Measurements from ENCODE around the gene UBE2D2.
A peak's percentile ranks its signal among the peaks of the same experiment; 100 is the strongest.
"Not testable (repeated sequence)": the region's sequence is repeated elsewhere in the genome, so short reads cannot be mapped to it uniquely, and the experiment has no call there.

The UBE2D2 gene

GRCh38 chr5:139584137-139584536 is 23.0 kb downstream of the UBE2D2 start:
- Histone ChIP-seq H3K9me3 (no peaks in the 10 kb centered on the region), H3K36me3 (replicated peaks) (peaks cover 18% of the 10 kb centered on the region), H3K4me1 (no peaks in the 10 kb centered on the region; the same call in 1 of the 2 replicates), H3K4me3 (no peak overlapping the region), H3K27me3 (ENCODE audit: low read depth) (no peaks in the 10 kb centered on the region)
- no peak for DNase-seq (ENCODE audit: low spot score in 2 of 2)
- in situ Hi-C loops (cut with MboI; ENCODE audit: low sequenced_read_pairs): no loop called here

- H3K4me3 ChIP-seq; in situ Hi-C loops (cut with MboI; ENCODE audit: low sequenced_read_pairs); H3K27me3 ChIP-seq (ENCODE audit: low read depth); H3K4me1 ChIP-seq; DNase-seq (ENCODE audit: low spot score in 2 of 2); H3K9me3 ChIP-seq: not testable (repeated sequence)
- peaks cover 14% of the 10 kb centered on the region for H3K36me3 ChIP-seq (replicated peaks)
Measured at GRCh38 chr5:139588116-139588515, 27.0 kb downstream of the UBE2D2 start.

GRCh38 chr5:139588962-139589361 is 27.8 kb downstream of the UBE2D2 start:
- H3K4me1 ChIP-seq: peaks cover 9% of the 10 kb centered on the region
- no peak overlapping the region for H3K4me3 ChIP-seq
- no peak for DNase-seq (ENCODE audit: low spot score in 2 of 2)
- no peaks in the 10 kb centered on the region for H3K9me3 ChIP-seq
- in situ Hi-C loops (cut with MboI; ENCODE audit: low sequenced_read_pairs): no loop called here
- no peaks in the 10 kb centered on the region for H3K27me3 ChIP-seq (ENCODE audit: low read depth)
- H3K36me3 ChIP-seq (replicated peaks): peaks cover 10% of the 10 kb centered on the region

- no peak overlapping the region for H3K4me3 ChIP-seq
Measured at GRCh38 chr5:139592289-139592688, 31.1 kb downstream of the UBE2D2 start.

GRCh38 chr5:139593076-139593475 is 31.9 kb downstream of the UBE2D2 start:
- H3K4me1 ChIP-seq; DNase-seq (ENCODE audit: low spot score in 2 of 2); H3K36me3 ChIP-seq (replicated peaks); H3K9me3 ChIP-seq; H3K27me3 ChIP-seq (ENCODE audit: low read depth); in situ Hi-C loops (cut with MboI; ENCODE audit: low sequenced_read_pairs); H3K4me3 ChIP-seq: not testable (repeated sequence)

More at GRCh38 chr5:139592289-139592688, 31.1 kb downstream of the UBE2D2 start:
- H3K4me1 ChIP-seq: peaks cover 9% of the 10 kb centered on the region
- H3K27me3 ChIP-seq (ENCODE audit: low read depth): no peaks in the 10 kb centered on the region
- peak in 1 of 2 experiments; percentile 18 for DNase-seq (ENCODE audit: low spot score in 2 of 2)
- no peaks in the 10 kb centered on the region for H3K9me3 ChIP-seq
- in situ Hi-C loops (cut with MboI; ENCODE audit: low sequenced_read_pairs): no loop called here
- peaks cover 6% of the 10 kb centered on the region for H3K36me3 ChIP-seq (replicated peaks)

GRCh38 chr5:139593716-139594319 is 32.7 kb downstream of the UBE2D2 start:
- DNase-seq (ENCODE audit: low spot score in 2 of 2): no peak

GRCh38 chr5:139597134-139597533 is 36.0 kb downstream of the UBE2D2 start:
- no peak for DNase-seq (ENCODE audit: low spot score in 2 of 2)
- H3K4me3 ChIP-seq: no peak overlapping the region
- H3K27me3 ChIP-seq (ENCODE audit: low read depth): no peaks in the 10 kb centered on the region
- H3K4me1 ChIP-seq: peaks cover 2% of the 10 kb centered on the region
- H3K36me3 ChIP-seq (replicated peaks): peaks cover 19% of the 10 kb centered on the region
- in situ Hi-C loops (cut with MboI; ENCODE audit: low sequenced_read_pairs): no loop called here
- no peaks in the 10 kb centered on the region for H3K9me3 ChIP-seq

More at GRCh38 chr5:139593716-139594319, 32.7 kb downstream of the UBE2D2 start:
- no peaks in the 10 kb centered on the region for H3K27me3 ChIP-seq (ENCODE audit: low read depth)
- H3K4me1 ChIP-seq: peaks cover 9% of the 10 kb centered on the region
- H3K4me3 ChIP-seq: no peak overlapping the region
- peaks cover 2% of the 10 kb centered on the region for H3K36me3 ChIP-seq (replicated peaks)
- in situ Hi-C loops (cut with MboI; ENCODE audit: low sequenced_read_pairs): no loop called here
- H3K9me3 ChIP-seq: no peaks in the 10 kb centered on the region

GRCh38 chr5:139598601-139598965 is 37.4 kb downstream of the UBE2D2 start:
- H3K4me1 ChIP-seq; H3K27me3 ChIP-seq (ENCODE audit: low read depth); H3K4me3 ChIP-seq; in situ Hi-C loops (cut with MboI; ENCODE audit: low sequenced_read_pairs); H3K9me3 ChIP-seq; DNase-seq (ENCODE audit: low spot score in 2 of 2): not testable (repeated sequence)
- H3K36me3 ChIP-seq (replicated peaks): peaks cover 32% of the 10 kb centered on the region

- no peaks in the 10 kb centered on the region for H3K4me1 ChIP-seq
- no peak for DNase-seq (ENCODE audit: low spot score in 2 of 2)
- H3K36me3 ChIP-seq (replicated peaks): peaks cover 37% of the 10 kb centered on the region
- no peaks in the 10 kb centered on the region for H3K9me3 ChIP-seq
- H3K4me3 ChIP-seq: no peak overlapping the region
- no peaks in the 10 kb centered on the region for H3K27me3 ChIP-seq (ENCODE audit: low read depth)
- in situ Hi-C loops (cut with MboI; ENCODE audit: low sequenced_read_pairs): no loop called here
Measured at GRCh38 chr5:139600336-139600949, 39.3 kb downstream of the UBE2D2 start.

- Histone ChIP-seq H3K36me3 (replicated peaks) (peaks cover 44% of the 10 kb centered on the region), H3K4me3 (no peak overlapping the region), H3K9me3 (no peaks in the 10 kb centered on the region), H3K4me1 (peaks cover under 1% of the 10 kb centered on the region; the same call in 1 of the 2 replicates), H3K27me3 (ENCODE audit: low read depth) (no peaks in the 10 kb centered on the region)
- no peak for DNase-seq (ENCODE audit: low spot score in 2 of 2)
- in situ Hi-C loops (cut with MboI; ENCODE audit: low sequenced_read_pairs): no loop called here
Measured at GRCh38 chr5:139601429-139601828, 40.3 kb downstream of the UBE2D2 start.

- DNase-seq (ENCODE audit: low spot score in 2 of 2); H3K9me3 ChIP-seq; H3K4me3 ChIP-seq; H3K27me3 ChIP-seq (ENCODE audit: low read depth); H3K4me1 ChIP-seq; in situ Hi-C loops (cut with MboI; ENCODE audit: low sequenced_read_pairs): not testable (repeated sequence)
- H3K36me3 ChIP-seq (replicated peaks): peaks cover 44% of the 10 kb centered on the region
Measured at GRCh38 chr5:139601948-139602347, 40.8 kb downstream of the UBE2D2 start.

- H3K4me3 ChIP-seq: no peak overlapping the region
- peaks cover 36% of the 10 kb centered on the region for H3K36me3 ChIP-seq (replicated peaks)
- in situ Hi-C loops (cut with MboI; ENCODE audit: low sequenced_read_pairs): no loop called here
- no peaks in the 10 kb centered on the region for H3K9me3 ChIP-seq
- H3K27me3 ChIP-seq (ENCODE audit: low read depth): no peaks in the 10 kb centered on the region
- H3K4me1 ChIP-seq: peaks cover 12% of the 10 kb centered on the region
- DNase-seq (ENCODE audit: low spot score in 2 of 2): no peak
Measured at GRCh38 chr5:139605887-139606286, 44.7 kb downstream of the UBE2D2 start.

- DNase-seq (ENCODE audit: low spot score in 2 of 2): no peak
- H3K4me1 ChIP-seq: peaks cover 7% of the 10 kb centered on the region
- H3K27me3 ChIP-seq (ENCODE audit: low read depth): no peaks in the 10 kb centered on the region
- H3K9me3 ChIP-seq: no peaks in the 10 kb centered on the region
- no peak overlapping the region for H3K4me3 ChIP-seq
- in situ Hi-C loops (cut with MboI; ENCODE audit: low sequenced_read_pairs): loop anchor here (10.0 kb wide), 1 partner anchor 187 kb away; no protein-coding TSS in a partner anchor
- peaks cover 21% of the 10 kb centered on the region for H3K36me3 ChIP-seq (replicated peaks)
Measured at GRCh38 chr5:139611703-139612584, 50.8 kb downstream of the UBE2D2 start.

- in situ Hi-C loops (cut with MboI; ENCODE audit: low sequenced_read_pairs): loop anchor here (10.0 kb wide), 1 partner anchor 195 kb away; no protein-coding TSS in a partner anchor
- Histone ChIP-seq H3K27me3 (ENCODE audit: low read depth) (no peaks in the 10 kb centered on the region), H3K4me1 (peaks cover 12% of the 10 kb centered on the region), H3K4me3 (no peak overlapping the region), H3K9me3 (no peaks in the 10 kb centered on the region), H3K36me3 (replicated peaks) (peaks cover 55% of the 10 kb centered on the region)
- DNase-seq (ENCODE audit: low spot score in 2 of 2): no peak
Measured at GRCh38 chr5:139619861-139620260, 58.7 kb downstream of the UBE2D2 start.
